Progenitor cell of endocrine pancreas (in vitro differentiated cells): ENCODE data around the gene IGF1R. TPM values are rescaled to one million over a fixed set of nuclear protein-coding genes. Genes with fewer than 3 reads are reported as not detected.

ENCODE experiments used
- DNase-seq: peaks from one replicate; pipeline ENCODE4 v3.0.0; 2021; ENCODE audit warnings: low spot score; ENCODE audit not compliant: unreplicated experiment
- H3K27ac Mint-ChIP-seq: 2 replicates; pipeline ENCODE4 v1.8.0; 2021; ENCODE audit warnings: mild to moderate bottlenecking, moderate library complexity, mixed read lengths
- H3K27me3 Mint-ChIP-seq: 2 replicates; pipeline ENCODE4 v1.8.0; 2021; ENCODE audit warnings: mixed read lengths
- H3K36me3 Mint-ChIP-seq: 2 replicates; pipeline ENCODE4 v1.8.0; 2022; ENCODE audit warnings: mixed read lengths; ENCODE audit not compliant: insufficient read depth
- H3K4me1 Mint-ChIP-seq: 2 replicates; pipeline ENCODE4 v1.8.0; 2021; ENCODE audit warnings: low read depth, mixed read lengths
- H3K4me3 Mint-ChIP-seq: 2 replicates; pipeline ENCODE4 v1.8.0; 2021; ENCODE audit warnings: low read depth, mild to moderate bottlenecking, moderate library complexity, mixed read lengths
- H3K9me3 Mint-ChIP-seq: 2 replicates; pipeline ENCODE4 v1.8.0; 2021; ENCODE audit warnings: low read depth, mixed read lengths
- total RNA-seq: library from RNA; stranded (reverse); gene quantifications from 2 replicates; pipeline ENCODE4 v1.2.1, GENCODE V29; 2021
- TF ChIP-seq, protein P1 (sequence below): fragments of 200-600 bp; sonication (generic); IDR thresholded peaks from one replicate; pipeline ENCODE4 v1.5.0; 2021; ENCODE audit warnings: antibody characterized with exemption, mild to moderate bottlenecking; ENCODE audit not compliant: unreplicated experiment

Gene IGF1R
- total RNA-seq, 1 donor from 2014 or later, result 106 TPM

DNA sequence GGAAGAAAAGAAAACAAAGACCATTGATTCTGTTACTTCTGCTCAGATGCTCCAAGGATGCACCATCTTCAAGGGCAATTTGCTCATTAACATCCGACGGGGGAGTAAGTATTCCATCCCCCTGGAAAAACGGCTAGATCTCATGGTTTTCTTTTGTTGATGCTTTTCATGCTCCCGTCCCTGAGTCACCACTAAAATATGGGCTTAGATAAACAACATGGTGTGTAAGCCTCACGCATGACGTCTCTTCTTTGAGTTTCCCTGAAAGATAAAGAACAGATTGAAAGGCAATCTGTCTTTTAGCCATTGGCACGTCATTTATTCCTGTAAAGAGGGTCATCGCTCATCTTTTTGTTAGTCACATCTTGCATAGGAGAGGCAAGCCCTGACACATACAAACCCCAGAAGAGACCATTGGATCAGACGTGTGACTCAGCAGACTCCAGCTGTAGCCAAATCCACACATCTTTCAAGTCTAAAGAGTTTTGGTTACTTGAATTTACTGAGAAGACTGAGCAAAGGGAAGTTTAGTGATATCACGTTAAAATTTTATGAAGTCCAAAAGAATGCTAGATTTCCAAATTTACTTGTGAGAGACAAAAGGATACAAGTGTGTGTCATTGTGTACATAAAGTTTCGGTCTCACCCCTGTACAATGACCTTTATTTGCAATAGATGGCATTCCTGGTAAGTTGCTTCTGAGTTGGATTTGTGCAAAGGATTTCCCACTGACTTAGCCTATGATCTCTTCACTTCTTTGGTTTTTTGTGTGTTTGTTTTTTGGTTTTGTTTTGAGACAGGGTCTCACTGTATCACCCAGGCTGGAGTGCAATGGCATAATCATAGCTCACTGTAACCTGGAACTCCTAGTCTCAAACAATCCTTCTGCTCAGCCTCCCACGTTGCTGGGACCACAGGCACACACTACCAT is 248.7 kb downstream of the IGF1R start:
- H3K4me3 Mint-ChIP-seq, result no peak overlapping the region
- H3K27ac Mint-ChIP-seq, result peak overlapping the region; percentile 80
- DNase-seq, result no peak
- TF ChIP-seq, protein P1, sequence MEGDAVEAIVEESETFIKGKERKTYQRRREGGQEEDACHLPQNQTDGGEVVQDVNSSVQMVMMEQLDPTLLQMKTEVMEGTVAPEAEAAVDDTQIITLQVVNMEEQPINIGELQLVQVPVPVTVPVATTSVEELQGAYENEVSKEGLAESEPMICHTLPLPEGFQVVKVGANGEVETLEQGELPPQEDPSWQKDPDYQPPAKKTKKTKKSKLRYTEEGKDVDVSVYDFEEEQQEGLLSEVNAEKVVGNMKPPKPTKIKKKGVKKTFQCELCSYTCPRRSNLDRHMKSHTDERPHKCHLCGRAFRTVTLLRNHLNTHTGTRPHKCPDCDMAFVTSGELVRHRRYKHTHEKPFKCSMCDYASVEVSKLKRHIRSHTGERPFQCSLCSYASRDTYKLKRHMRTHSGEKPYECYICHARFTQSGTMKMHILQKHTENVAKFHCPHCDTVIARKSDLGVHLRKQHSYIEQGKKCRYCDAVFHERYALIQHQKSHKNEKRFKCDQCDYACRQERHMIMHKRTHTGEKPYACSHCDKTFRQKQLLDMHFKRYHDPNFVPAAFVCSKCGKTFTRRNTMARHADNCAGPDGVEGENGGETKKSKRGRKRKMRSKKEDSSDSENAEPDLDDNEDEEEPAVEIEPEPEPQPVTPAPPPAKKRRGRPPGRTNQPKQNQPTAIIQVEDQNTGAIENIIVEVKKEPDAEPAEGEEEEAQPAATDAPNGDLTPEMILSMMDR, result no peak
- H3K27me3 Mint-ChIP-seq, result no peaks in the 10 kb centered on the region
- no peaks in the 10 kb centered on the region for H3K9me3 Mint-ChIP-seq
- peaks cover 16% of the 10 kb centered on the region for H3K4me1 Mint-ChIP-seq
- H3K36me3 Mint-ChIP-seq, result peaks cover 25% of the 10 kb centered on the region

DNA sequence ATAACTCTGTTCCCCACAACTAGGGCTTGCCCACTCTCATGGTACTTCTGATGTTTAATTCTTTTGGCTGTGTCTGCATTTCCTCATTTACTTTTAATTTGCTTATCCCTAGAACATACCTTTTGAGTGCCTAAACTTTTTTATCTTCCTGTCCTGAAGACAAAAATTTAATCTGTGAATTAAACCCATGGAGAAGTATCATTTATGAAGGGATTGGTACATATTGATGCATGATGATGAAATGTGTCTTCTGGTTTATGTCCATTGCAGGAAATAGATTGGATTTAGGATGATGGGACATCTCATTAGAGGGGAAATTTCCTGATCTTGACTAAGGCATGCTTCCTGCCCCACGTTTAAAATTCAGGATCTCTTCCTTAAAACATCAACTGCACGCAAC is 249.8 kb downstream of the IGF1R start:
- Mint-ChIP-seq H3K9me3 (no peaks in the 10 kb centered on the region), H3K4me3 (no peak overlapping the region), H3K4me1 (peaks cover 16% of the 10 kb centered on the region), H3K27ac (no peak overlapping the region), H3K36me3 (peaks cover 24% of the 10 kb centered on the region), H3K27me3 (no peaks in the 10 kb centered on the region)
- TF ChIP-seq, protein P1, result no peak
- no peak for DNase-seq

- peak overlapping the region; percentile 1 for H3K27ac Mint-ChIP-seq
- peaks cover 16% of the 10 kb centered on the region for H3K4me1 Mint-ChIP-seq
- H3K36me3 Mint-ChIP-seq, result peaks cover 28% of the 10 kb centered on the region
- no peaks in the 10 kb centered on the region for H3K27me3 Mint-ChIP-seq
- H3K9me3 Mint-ChIP-seq, result no peaks in the 10 kb centered on the region
- TF ChIP-seq, protein P1, result no peak
- no peak for DNase-seq
- H3K4me3 Mint-ChIP-seq, result no peak overlapping the region
Observed at GRCh38 chr15:98899272-98900021, 251.1 kb downstream of the IGF1R start.

GRCh38 chr15:98900356-98900755 is 252.0 kb downstream of the IGF1R start:
- Mint-ChIP-seq H3K4me3 (no peak overlapping the region), H3K27ac (no peak overlapping the region), H3K4me1 (peaks cover 16% of the 10 kb centered on the region), H3K9me3 (no peaks in the 10 kb centered on the region), H3K27me3 (no peaks in the 10 kb centered on the region), H3K36me3 (peaks cover 26% of the 10 kb centered on the region)
- TF ChIP-seq, protein P1, result no peak
- DNase-seq, result no peak

GRCh38 chr15:98901434-98902072 is 253.2 kb downstream of the IGF1R start:
- peaks cover 18% of the 10 kb centered on the region for H3K4me1 Mint-ChIP-seq
- H3K4me3 Mint-ChIP-seq, result no peak overlapping the region

More at GRCh38 chr15:98901434-98902072, 253.2 kb downstream of the IGF1R start:
- TF ChIP-seq, protein P1, result no peak
- DNase-seq, result no peak
- Mint-ChIP-seq H3K27me3 (no peaks in the 10 kb centered on the region), H3K27ac (no peak overlapping the region), H3K36me3 (peaks cover 22% of the 10 kb centered on the region), H3K9me3 (no peaks in the 10 kb centered on the region)
